SK-N-MC (cell line): ENCODE results near the gene ARCN1.

Experiments used
- DNase-seq: peaks from one replicate; pipeline ENCODE4 v3.0.0-alpha.2; 2011; ENCODE audit warnings: low read depth, low spot score
- H3K27ac ChIP-seq: fragments of 200-600 bp; sonication (generic); 2 replicates; pipeline ENCODE4 v1.5.1; 2016; ENCODE audit warnings: mixed run types
- H3K36me3 ChIP-seq: fragments of 200-600 bp; sonication (generic); 2 replicates; pipeline ENCODE4 v1.6.1; 2017; ENCODE audit warnings: antibody characterized with exemption, low read length, mixed read lengths; ENCODE audit not compliant: insufficient read depth
- H3K4me3 ChIP-seq: fragments of 200-600 bp; sonication (generic); 2 replicates; pipeline ENCODE4 v1.5.1; 2016
- H3K9ac ChIP-seq: fragments of 200-600 bp; sonication (generic); 2 replicates; pipeline ENCODE4 v1.8.0; 2017; ENCODE audit warnings: mixed run types, mixed read lengths; ENCODE audit not compliant: insufficient read length
- H3K9me3 ChIP-seq: fragments of 200-600 bp; sonication (generic); 2 replicates; pipeline ENCODE4 v1.6.1; 2017; ENCODE audit warnings: low read depth, mild to moderate bottlenecking, antibody characterized with exemption, low read length, moderate library complexity, mixed read lengths
- EZH2 ChIP-seq: fragments of 200-600 bp; sonication (generic); IDR thresholded peaks from one replicate; pipeline ENCODE4 v1.6.1; 2017; ENCODE audit warnings: antibody characterized with exemption
- FOXP2 ChIP-seq: optimal IDR thresholded peaks from 2 replicates; pipeline ENCODE3; 2011; ENCODE audit warnings: mild to moderate bottlenecking, moderate library complexity; ENCODE audit not compliant: insufficient read depth; ENCODE audit errors: extremely low read length, control extremely low read depth
- POLR2AphosphoS5 ChIP-seq: IDR thresholded peaks from 2 replicates; pipeline ENCODE4 v1.6.1; 2012; ENCODE audit warnings: mild to moderate bottlenecking, low read depth, low read length, borderline replicate concordance

ARCN1 gene

DNA sequence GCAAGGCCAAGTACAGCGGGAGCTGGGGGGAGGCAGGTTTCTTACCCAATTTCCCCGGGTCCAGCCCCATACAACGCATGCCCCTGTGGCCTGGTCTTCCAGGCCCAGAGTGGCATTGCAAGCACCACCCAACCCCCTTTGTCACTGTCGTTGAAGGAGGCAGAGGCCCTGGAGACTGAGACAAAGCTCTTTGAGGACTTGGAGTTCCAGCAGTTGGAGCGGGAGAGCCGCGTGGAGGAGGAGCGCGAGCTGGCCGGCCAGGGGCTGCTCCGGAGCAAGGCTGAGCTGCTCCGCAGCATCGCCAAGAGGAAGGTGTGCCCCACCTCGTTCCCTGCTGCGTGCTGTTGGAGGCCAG, 63.0 kb downstream of the ARCN1 start:
- Histone ChIP-seq H3K9ac (no peak overlapping the region), H3K36me3 (no peaks in the 10 kb centered on the region), H3K9me3 (no peaks in the 10 kb centered on the region), H3K27ac (no peak overlapping the region), H3K4me3 (no peak overlapping the region)
- TF ChIP-seq POLR2AphosphoS5 = no peak
- TF ChIP-seq EZH2 = no peak
- no peak for TF ChIP-seq FOXP2
- no peak for DNase-seq

DNA sequence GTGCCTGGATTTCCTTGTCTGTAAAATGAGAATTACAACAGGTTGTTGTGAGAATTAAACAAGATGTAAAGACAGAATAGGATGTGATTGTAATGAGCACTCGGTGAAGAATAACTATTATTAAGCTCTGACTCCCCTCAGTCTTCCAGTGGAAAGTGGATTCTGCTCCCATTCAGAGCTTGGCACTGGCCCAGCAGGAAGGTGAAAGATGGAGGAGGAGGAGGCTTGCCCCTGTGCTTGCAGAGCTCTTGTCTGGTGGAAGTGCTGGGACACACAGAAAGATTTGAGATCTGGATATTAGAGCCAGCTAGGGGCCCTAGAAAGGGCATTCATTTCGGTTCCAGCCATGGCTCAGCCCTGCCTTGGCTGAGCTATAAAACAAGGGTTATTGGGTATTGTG, 63.4 kb downstream of the ARCN1 start:
- TF ChIP-seq FOXP2 (no peak), POLR2AphosphoS5 (no peak), EZH2 (no peak)
- H3K9ac ChIP-seq = no peak overlapping the region
- H3K36me3 ChIP-seq = no peaks in the 10 kb centered on the region
- H3K27ac ChIP-seq = no peak overlapping the region
- no peak overlapping the region for H3K4me3 ChIP-seq
- H3K9me3 ChIP-seq = no peaks in the 10 kb centered on the region
- no peak for DNase-seq

DNA sequence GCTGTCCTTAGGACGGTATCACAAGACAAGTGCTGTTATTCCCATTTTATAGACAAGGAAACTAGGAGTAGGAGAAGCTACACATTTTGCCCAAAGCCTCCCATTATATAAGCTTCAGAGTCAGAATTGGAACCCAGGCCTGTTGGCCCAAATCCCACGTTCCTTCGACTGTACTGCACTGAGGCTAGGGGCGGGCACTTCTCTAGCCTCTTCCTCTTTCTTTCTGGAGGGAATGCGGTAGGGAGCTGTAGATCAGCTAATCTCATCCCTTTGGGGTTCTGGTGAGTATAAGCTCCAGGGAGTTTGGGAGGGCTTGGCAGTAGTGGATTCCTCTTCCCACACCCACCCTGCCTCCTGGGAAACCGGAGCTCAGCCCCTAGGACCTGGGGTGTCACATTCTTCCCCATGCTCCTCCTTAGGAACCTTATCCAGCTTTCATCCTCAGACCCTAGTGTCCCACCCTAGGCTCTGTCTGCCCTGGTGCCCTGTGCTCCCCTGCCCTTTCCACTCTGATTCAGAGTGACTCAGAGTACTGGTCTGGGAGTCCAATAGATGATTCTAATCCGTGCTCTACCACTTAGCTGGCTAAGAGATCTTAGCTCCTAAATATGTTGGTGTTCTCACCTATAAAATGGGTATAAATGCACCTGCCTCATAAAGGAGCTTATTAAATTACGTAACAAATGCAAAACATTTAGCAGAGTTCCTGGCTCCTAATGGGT, 64.5 kb downstream of the ARCN1 start:
- Histone ChIP-seq H3K9ac (no peak overlapping the region), H3K27ac (no peak overlapping the region), H3K4me3 (no peak overlapping the region), H3K9me3 (no peaks in the 10 kb centered on the region), H3K36me3 (no peaks in the 10 kb centered on the region)
- no peak for DNase-seq
- TF ChIP-seq FOXP2 (no peak), EZH2 (no peak), POLR2AphosphoS5 (no peak)

DNA sequence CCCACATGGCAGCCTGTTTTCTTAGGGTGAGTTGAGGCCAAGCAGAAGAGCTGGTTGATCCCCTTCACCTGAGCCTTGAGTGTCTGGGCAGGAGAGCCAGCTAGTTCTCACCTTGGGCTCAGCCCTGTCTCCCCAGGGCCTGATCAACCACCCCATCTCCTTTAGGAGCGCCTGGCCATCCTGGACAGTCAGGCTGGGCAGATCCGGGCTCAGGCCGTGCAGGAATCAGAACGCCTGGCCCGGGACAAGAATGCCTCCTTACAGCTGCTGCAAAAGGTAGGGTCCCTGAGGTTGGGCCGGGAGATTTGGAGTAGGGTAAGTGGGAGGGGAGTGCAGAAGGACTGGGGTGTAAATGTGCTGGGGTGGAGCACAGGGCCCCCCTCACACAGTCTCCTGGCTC, 66.5 kb downstream of the ARCN1 start:
- no peak for TF ChIP-seq POLR2AphosphoS5
- no peak for TF ChIP-seq EZH2
- TF ChIP-seq FOXP2 = no peak
- H3K9me3 ChIP-seq = no peaks in the 10 kb centered on the region
- no peak overlapping the region for H3K4me3 ChIP-seq
- H3K27ac ChIP-seq = no peak overlapping the region
- no peak for DNase-seq
- H3K9ac ChIP-seq = no peak overlapping the region
- H3K36me3 ChIP-seq = peaks cover 5% of the 10 kb centered on the region; the same call in 1 of the 2 replicates

DNA sequence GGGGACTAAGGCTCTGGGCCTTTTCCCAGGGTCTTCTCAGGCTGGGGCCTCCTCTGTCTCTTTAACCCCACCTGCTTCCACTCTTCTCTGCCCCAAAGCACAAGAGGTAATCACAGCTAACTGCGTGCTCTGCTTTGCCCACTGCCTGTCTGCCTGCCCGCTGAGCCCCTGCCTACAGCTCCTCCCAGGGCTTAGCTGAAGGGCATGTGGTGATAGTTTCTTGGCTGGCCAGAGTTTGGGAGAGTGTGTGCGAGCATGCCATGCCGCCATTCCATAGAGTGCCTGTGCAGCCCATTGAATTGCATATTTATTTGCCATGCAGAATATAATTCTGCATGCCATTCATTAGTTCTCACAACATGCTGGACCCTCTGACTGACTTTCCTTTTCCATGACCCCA, 67.7 kb downstream of the ARCN1 start:
- no peak overlapping the region for H3K9ac ChIP-seq
- no peak for DNase-seq
- H3K27ac ChIP-seq = no peak overlapping the region
- H3K4me3 ChIP-seq = no peak overlapping the region
- TF ChIP-seq EZH2 (no peak), POLR2AphosphoS5 (no peak), FOXP2 (no peak)
- H3K9me3 ChIP-seq = no peaks in the 10 kb centered on the region
- H3K36me3 ChIP-seq = peaks cover 5% of the 10 kb centered on the region; the same call in 1 of the 2 replicates

DNA sequence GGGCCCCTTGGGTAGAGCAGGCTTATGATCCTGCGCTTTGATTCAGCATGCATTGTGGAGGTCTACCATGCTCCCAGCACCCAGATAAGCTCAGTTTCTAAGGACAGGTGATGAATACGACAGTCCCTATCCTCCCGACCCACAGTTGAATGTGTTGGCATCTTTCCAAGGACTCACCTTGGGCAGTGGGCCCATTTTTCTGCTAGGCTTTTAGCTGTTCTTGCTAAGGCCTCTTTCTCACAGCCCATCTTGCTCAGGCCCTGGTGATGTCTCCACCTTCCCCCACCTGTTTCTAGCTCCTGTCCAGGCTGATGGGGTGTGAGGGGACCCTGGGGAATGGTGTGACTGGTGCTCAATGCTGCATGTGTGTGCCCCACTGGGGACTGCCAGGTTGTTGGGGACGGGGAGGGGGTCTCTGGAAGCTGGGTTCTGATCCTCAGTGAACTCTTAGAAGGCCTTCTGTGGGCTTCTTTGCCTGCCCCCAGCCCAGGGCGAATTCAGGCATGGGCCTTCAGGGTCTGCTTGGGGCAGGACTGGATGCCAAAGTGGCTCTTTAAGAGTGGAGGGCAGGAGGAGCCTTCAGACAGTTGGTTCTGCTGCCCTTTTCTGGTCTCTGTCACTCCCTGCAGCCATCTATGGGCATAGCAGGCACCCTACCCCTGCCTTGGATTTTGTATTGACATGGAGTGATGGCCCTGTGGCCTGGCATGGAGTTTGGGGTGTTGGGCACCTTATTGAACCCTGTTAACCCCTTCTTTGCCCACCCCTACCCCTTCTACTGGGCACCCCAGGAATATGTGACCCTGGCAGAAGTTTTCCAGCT, 68.3 kb downstream of the ARCN1 start:
- no peaks in the 10 kb centered on the region for H3K9me3 ChIP-seq
- no peak overlapping the region for H3K9ac ChIP-seq
- H3K4me3 ChIP-seq = no peak overlapping the region
- H3K36me3 ChIP-seq = peaks cover 9% of the 10 kb centered on the region; the same call in 1 of the 2 replicates
- H3K27ac ChIP-seq = no peak overlapping the region
- TF ChIP-seq EZH2 = no peak
- TF ChIP-seq POLR2AphosphoS5 = no peak
- no peak for TF ChIP-seq FOXP2
- DNase-seq = no peak

DNA sequence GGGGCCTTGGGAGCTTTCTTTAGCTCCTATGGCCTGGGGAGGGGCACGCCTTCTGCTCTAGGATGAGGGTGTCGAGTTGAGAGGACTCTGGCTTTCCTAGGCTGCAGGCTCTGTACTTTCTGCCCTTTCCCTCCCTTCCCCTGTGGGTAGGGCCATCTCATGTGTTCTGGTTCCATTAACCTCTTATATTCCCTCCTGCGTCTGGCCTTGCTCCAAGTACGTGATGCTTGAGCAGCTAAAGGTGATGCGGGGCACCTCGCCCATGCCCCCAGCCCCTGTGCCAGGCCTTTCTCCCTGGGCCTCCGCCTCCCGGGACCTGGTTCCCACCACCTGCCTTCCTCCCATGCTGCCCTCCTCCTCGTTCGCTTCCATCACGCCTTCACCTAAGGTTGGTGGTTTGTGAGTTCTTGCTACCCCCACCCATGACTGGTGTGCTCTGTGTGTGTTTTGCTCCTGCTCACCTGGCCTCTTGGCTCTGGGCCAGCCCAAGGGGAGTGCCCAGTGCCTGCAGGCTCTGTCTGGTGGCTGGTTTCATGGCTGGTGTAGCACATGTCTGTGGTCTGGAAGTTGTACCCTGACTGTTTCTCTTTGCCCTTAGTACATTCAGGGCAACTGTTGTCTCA, 69.3 kb downstream of the ARCN1 start:
- Histone ChIP-seq H3K9ac (no peak overlapping the region), H3K36me3 (peaks cover 11% of the 10 kb centered on the region; the same call in 1 of the 2 replicates), H3K27ac (no peak overlapping the region), H3K4me3 (no peak overlapping the region), H3K9me3 (no peaks in the 10 kb centered on the region)
- no peak for DNase-seq
- TF ChIP-seq POLR2AphosphoS5 (no peak), FOXP2 (no peak), EZH2 (no peak)

DNA sequence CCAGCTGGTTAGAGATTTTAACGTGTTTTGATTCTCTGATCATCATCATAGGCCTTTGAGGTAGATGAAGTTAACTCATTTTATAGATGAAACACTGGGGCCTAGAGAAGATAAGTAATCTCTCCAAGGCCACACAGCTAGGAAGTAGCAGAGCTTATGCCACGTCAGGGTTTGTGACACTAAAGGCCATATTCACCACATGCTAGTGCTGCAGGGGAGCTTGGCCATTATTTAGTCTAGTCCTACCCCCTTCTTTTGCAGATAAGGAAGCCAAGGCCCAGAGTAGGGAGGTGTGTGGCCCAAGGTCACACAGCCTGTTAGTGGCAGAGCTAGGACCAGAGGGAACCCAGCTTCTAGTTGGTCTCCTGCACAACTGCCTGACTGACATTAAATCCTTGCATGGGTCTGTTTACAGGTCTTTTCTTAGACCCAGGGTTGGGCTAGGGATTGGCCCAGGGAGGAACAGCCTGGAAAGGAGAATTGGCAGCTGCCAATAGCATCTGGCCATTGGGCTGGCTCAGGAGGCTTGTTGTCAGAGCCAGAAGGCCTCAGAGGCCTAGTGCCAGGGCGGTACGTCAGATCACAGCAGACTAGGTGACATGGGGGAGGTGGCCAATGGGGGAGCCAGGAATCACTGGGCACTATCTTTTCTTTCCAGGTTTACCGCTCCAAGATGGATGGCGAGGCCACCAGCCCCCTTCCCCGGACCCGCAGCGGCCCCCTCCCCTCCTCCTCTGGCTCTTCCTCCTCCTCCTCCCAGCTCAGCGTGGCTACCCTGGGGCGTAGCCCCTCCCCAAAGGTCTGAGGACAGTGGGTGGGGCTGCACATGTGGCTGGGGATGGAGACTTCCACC, 71.2 kb downstream of the ARCN1 start:
- Histone ChIP-seq H3K27ac (no peak overlapping the region), H3K9me3 (no peaks in the 10 kb centered on the region), H3K36me3 (peaks cover 11% of the 10 kb centered on the region; the same call in 1 of the 2 replicates), H3K9ac (no peak overlapping the region), H3K4me3 (no peak overlapping the region)
- TF ChIP-seq EZH2 (no peak), POLR2AphosphoS5 (no peak), FOXP2 (no peak)
- DNase-seq = no peak
